GM23248 (cell line): ENCODE measurements around the gene CEP41. TPM values are rescaled to one million over a fixed set of nuclear protein-coding genes. Genes with fewer than 3 reads are reported as not detected.
A peak's percentile ranks its signal among the peaks of the same experiment; 100 is the strongest.

Source experiments
- DNase-seq: peaks from one replicate; pipeline ENCODE4 v3.0.0-alpha.2; 2015
- H2AFZ ChIP-seq: fragments of 200-600 bp; sonication (generic); 2 replicates; pipeline ENCODE4 v1.6.1; 2016; ENCODE audit warnings: antibody characterized with exemption
- H3F3A ChIP-seq: fragments of 200-600 bp; sonication (generic); 2 replicates; pipeline ENCODE4 v1.6.1; 2016; ENCODE audit warnings: mild to moderate bottlenecking, antibody characterized with exemption, mixed run types; ENCODE audit not compliant: insufficient read depth
- H3K27ac ChIP-seq: fragments of 200-600 bp; sonication (generic); 2 replicates; pipeline ENCODE4 v1.5.1; 2016; ENCODE audit warnings: mild to moderate bottlenecking
- H3K27me3 ChIP-seq: fragments of 200-600 bp; sonication (generic); replicated peaks from 2 replicates; pipeline ENCODE4 v1.6.1; 2016; ENCODE audit warnings: mild to moderate bottlenecking; ENCODE audit not compliant: insufficient read depth
- H3K36me3 ChIP-seq: fragments of 200-600 bp; sonication (generic); 2 replicates; pipeline ENCODE4 v1.6.1; 2016; ENCODE audit warnings: low read depth, mild to moderate bottlenecking
- H3K4me1 ChIP-seq: fragments of 200-600 bp; sonication (generic); 2 replicates; pipeline ENCODE4 v1.6.1; 2016; ENCODE audit warnings: mild to moderate bottlenecking; ENCODE audit not compliant: insufficient read depth
- H3K4me2 ChIP-seq: fragments of 200-600 bp; sonication (generic); one replicate; pipeline ENCODE4 v1.6.1; 2016; ENCODE audit warnings: mild to moderate bottlenecking; ENCODE audit not compliant: unreplicated experiment
- H3K4me3 ChIP-seq: fragments of 200-600 bp; sonication (generic); 2 replicates; pipeline ENCODE4 v1.5.1; 2016; ENCODE audit warnings: mild to moderate bottlenecking
- H3K79me2 ChIP-seq: fragments of 200-600 bp; sonication (generic); 2 replicates; pipeline ENCODE4 v1.6.1; 2016; ENCODE audit warnings: mild to moderate bottlenecking; ENCODE audit not compliant: insufficient read depth
- H3K9ac ChIP-seq: fragments of 200-600 bp; sonication (generic); 2 replicates; pipeline ENCODE4 v1.6.1; 2016; ENCODE audit warnings: mild to moderate bottlenecking
- H3K9me2 ChIP-seq: fragments of 200-600 bp; sonication (generic); 2 replicates; pipeline ENCODE4 v1.6.1; 2016; ENCODE audit warnings: mixed run types, mild to moderate bottlenecking, moderate library complexity; ENCODE audit not compliant: insufficient read depth
- H3K9me3 ChIP-seq: fragments of 200-600 bp; sonication (generic); one replicate; pipeline ENCODE4 v1.6.1; 2017; ENCODE audit warnings: low read depth
- H4K20me1 ChIP-seq: fragments of 200-600 bp; sonication (generic); 2 replicates; pipeline ENCODE4 v1.6.0; 2016; ENCODE audit not compliant: insufficient read depth
- EZH2 ChIP-seq: fragments of 200-600 bp; sonication (generic); IDR thresholded peaks from 2 replicates; pipeline ENCODE4 v1.6.1; 2018; ENCODE audit warnings: antibody characterized with exemption, mild to moderate bottlenecking; ENCODE audit not compliant: insufficient read depth, poor library complexity, severe bottlenecking
- EZH2phosphoT487 ChIP-seq: fragments of 200-600 bp; sonication (generic); IDR thresholded peaks from 2 replicates; pipeline ENCODE4 v1.6.1; 2018; ENCODE audit warnings: antibody characterized with exemption, moderate library complexity, mild to moderate bottlenecking, low read depth; ENCODE audit not compliant: insufficient read depth
- WGBS, 2 experiments: methylation state at CpG; one replicate each; pipeline ENCODE4 v1.1.6; 2015 to 2017; ENCODE audit warnings: low lambda C conversion rate in 2 of 2, low coverage in 1 of 2; ENCODE audit errors: missing lambda C conversion rate in 2 of 2; 5-methylcytosine and 5-hydroxymethylcytosine counted together
- in situ Hi-C: fragments of 300-500 bp; cut with MboI; formaldehyde crosslinking; loops from 2 replicates; pipeline ENCODE4 v1.15.0; 2020
- polyA plus RNA-seq: library from polyadenylated mRNA; unstranded; fragments of >200 nt; fragmentation: Nextera tagmentation; extraction: Ambion mirVana; gene quantifications from 2 replicates; pipeline ENCODE4 v1.2.1, GENCODE V29; 2016
- total RNA-seq: library from RNA; depleted of rRNA; stranded (reverse); fragments of >200 nt; shearing (Covaris generic); gene quantifications from 2 replicates; pipeline ENCODE4 v1.2.3, GENCODE V29; 2014

CEP41 gene
- total and polyA plus RNA-seq, 2 experiments from 2014 or later: 18.3 to 32.3 TPM

- in situ Hi-C loops: no loop called here
- Histone ChIP-seq H3K4me3 (peak overlapping the region; percentile 63), H3K9me3 (no peaks in the 10 kb centered on the region), H3K4me2 (peak overlapping the region; percentile 81), H3K27ac (peak overlapping the region; percentile 79), H4K20me1 (no peaks in the 10 kb centered on the region), H3K79me2 (peaks cover 3% of the 10 kb centered on the region; the same call in 1 of the 2 replicates), H3K36me3 (no peaks in the 10 kb centered on the region), H3F3A (peaks cover 21% of the 10 kb centered on the region), H2AFZ (peak overlapping the region; percentile 50), H3K27me3 (no peaks in the 10 kb centered on the region), H3K9ac (peak overlapping the region; percentile 75), H3K4me1 (peaks cover 31% of the 10 kb centered on the region), H3K9me2 (no peaks in the 10 kb centered on the region)
- peak; percentile 87 for DNase-seq
- 13 to 18% methylated on average over 5 of the region's 5 CpGs for WGBS, 2 experiments
- TF ChIP-seq EZH2: no peak
- TF ChIP-seq EZH2phosphoT487: no peak
Measured at GRCh38 chr7:130430841-130431666, 9.8 kb downstream of the CEP41 start.

DNA sequence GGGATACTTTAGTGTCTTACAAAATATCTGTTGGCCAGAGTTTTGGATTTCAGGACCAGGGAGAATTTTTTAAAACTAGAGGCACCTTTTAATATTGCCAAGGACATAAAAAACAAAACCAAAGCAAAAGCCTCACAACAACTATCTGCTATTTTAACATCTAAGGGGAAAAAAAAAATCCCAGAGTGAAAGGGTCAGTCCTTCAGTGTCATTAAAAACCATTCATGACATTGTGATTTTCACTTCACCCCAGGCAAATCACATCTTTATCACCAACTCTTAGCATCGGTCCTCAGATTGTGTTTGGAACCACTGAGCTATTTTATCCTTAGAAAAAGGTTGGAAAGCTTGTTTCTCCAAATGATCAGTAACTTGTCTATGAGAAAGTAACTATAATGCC lies 10.7 kb downstream of the CEP41 start:
- no peaks in the 10 kb centered on the region for H3K9me3 ChIP-seq
- whole genome bisulfite sequencing, 2 experiments: 0 to 3% methylated on average over 1 of the region's 1 CpG

DNA sequence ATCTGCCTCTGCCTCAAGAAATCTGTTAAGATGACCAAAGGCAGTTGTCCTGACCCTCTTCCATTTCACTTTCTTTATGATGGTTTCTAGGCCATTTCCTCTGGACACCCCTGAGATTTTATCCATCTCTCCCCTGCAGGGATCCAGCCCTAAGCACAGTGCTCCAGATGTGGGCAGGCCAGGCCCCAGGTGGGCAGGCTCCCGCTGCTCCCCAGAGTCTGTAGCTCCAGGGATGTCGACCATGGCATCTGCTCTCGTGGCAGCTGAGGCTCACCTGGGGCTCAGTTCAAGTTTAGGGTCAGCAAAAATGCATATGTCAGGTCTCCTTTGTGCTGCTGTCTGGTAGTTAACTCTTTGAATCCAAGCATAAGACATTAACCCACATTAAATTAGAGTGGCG lies 11.8 kb downstream of the CEP41 start:
- in situ Hi-C loops: no loop called here
- H4K20me1 ChIP-seq: no peaks in the 10 kb centered on the region

More for the DNA sequence above, 10.7 kb downstream of the CEP41 start:
- Histone ChIP-seq H3K4me2 (peak overlapping the region; percentile 81), H3K4me3 (peak overlapping the region; percentile 63), H3K27ac (peak overlapping the region; percentile 79), H3K36me3 (no peaks in the 10 kb centered on the region), H3K79me2 (no peaks in the 10 kb centered on the region; the same call in 1 of the 2 replicates), H3F3A (peaks cover 21% of the 10 kb centered on the region), H2AFZ (peak overlapping the region; percentile 50), H4K20me1 (no peaks in the 10 kb centered on the region), H3K27me3 (no peaks in the 10 kb centered on the region), H3K9me2 (no peaks in the 10 kb centered on the region), H3K4me1 (peaks cover 31% of the 10 kb centered on the region), H3K9ac (peak overlapping the region; percentile 75)
- TF ChIP-seq EZH2phosphoT487 (no peak), EZH2 (no peak)
- DNase-seq: no peak
- in situ Hi-C loops: no loop called here

GRCh38 chr7:130426564-130426963 lies 14.3 kb downstream of the CEP41 start:
- Histone ChIP-seq H3K9me3 (no peaks in the 10 kb centered on the region), H4K20me1 (no peaks in the 10 kb centered on the region), H3K9ac (no peak overlapping the region), H3K4me1 (peaks cover 24% of the 10 kb centered on the region), H2AFZ (no peak overlapping the region), H3K4me2 (no peak overlapping the region), H3K27me3 (no peaks in the 10 kb centered on the region), H3K9me2 (no peaks in the 10 kb centered on the region), H3K36me3 (no peaks in the 10 kb centered on the region), H3K79me2 (no peaks in the 10 kb centered on the region), H3K4me3 (no peak overlapping the region), H3F3A (peaks cover 16% of the 10 kb centered on the region), H3K27ac (no peak overlapping the region)
- in situ Hi-C loops: no loop called here
- WGBS, 2 experiments: 91 to 93% methylated on average over 4 of the region's 4 CpGs
- TF ChIP-seq EZH2phosphoT487: no peak
- no peak for TF ChIP-seq EZH2
- DNase-seq: no peak

More for the DNA sequence above, 11.8 kb downstream of the CEP41 start:
- no peak overlapping the region for H3K9ac ChIP-seq
- H2AFZ ChIP-seq: no peak overlapping the region
- no peaks in the 10 kb centered on the region for H3K9me2 ChIP-seq
- H3K4me2 ChIP-seq: no peak overlapping the region
- 96 to 100% methylated on average over 4 of the region's 4 CpGs for WGBS, 2 experiments
- peaks cover 31% of the 10 kb centered on the region for H3K4me1 ChIP-seq
- H3F3A ChIP-seq: peaks cover 21% of the 10 kb centered on the region
- H3K9me3 ChIP-seq: no peaks in the 10 kb centered on the region
- DNase-seq: no peak
- H3K4me3 ChIP-seq: no peak overlapping the region
- H3K79me2 ChIP-seq: no peaks in the 10 kb centered on the region
- H3K27ac ChIP-seq: no peak overlapping the region
- H3K36me3 ChIP-seq: no peaks in the 10 kb centered on the region
- no peaks in the 10 kb centered on the region for H3K27me3 ChIP-seq
- TF ChIP-seq EZH2phosphoT487: no peak
- no peak for TF ChIP-seq EZH2
